Ascending aorta (tissue), 2 donors: ENCODE measurements around the gene ANKRD63. TPM values are rescaled to one million over a fixed set of nuclear protein-coding genes. Genes with fewer than 3 reads are reported as not detected.
A peak's percentile ranks its signal among the peaks of the same experiment; 100 is the strongest.

ENCODE experiments used
- DNase-seq, 2 donors: peaks; one replicate each; pipeline ENCODE4 v3.0.0-alpha.2; 2019; ENCODE audit warnings: low spot score in 2 of 2
- H3K27ac ChIP-seq, 2 donors: fragments of 200-600 bp; sonication (generic); one replicate each; pipeline ENCODE4 v1.5.1; 2016 to 2017; ENCODE audit warnings: mild to moderate bottlenecking in 1 of 2
- H3K27me3 ChIP-seq: fragments of 200-600 bp; sonication (generic); one replicate; pipeline ENCODE4 v1.5.1; 2017
- H3K36me3 ChIP-seq, 2 donors: fragments of 200-600 bp; sonication (generic); one replicate each; pipeline ENCODE4 v1.5.1; 2016
- H3K4me1 ChIP-seq, 2 donors: fragments of 200-600 bp; sonication (generic); one replicate each; pipeline ENCODE4 v1.5.1; 2016 to 2017; ENCODE audit warnings: mild to moderate bottlenecking in 1 of 2
- H3K4me3 ChIP-seq, 2 donors: fragments of 200-600 bp; sonication (generic); one replicate each; pipeline ENCODE4 v1.5.1; 2016 to 2017; ENCODE audit warnings: mild to moderate bottlenecking in 1 of 2
- H3K9me3 ChIP-seq, 2 donors: fragments of 200-600 bp; sonication (generic); one replicate each; pipeline ENCODE4 v1.5.1; 2016
- CTCF ChIP-seq, 3 experiments: fragments of 200-600 bp in 2 of 3; fragments of 450-650 bp in 1 of 3; sonication (generic) in 2 of 3; IDR thresholded peaks; one replicate each; pipeline ENCODE4 v1.5.1; 2016 to 2019; ENCODE audit warnings: antibody characterized with exemption in 3 of 3, mild to moderate bottlenecking in 1 of 3, moderate library complexity in 1 of 3
- intact Hi-C: fragments of 100-400 bp; cut with DNase I; formaldehyde crosslinking; loops from one replicate; pipeline ENCODE4 v1.15.1; 2023
- total RNA-seq: library from RNA; depleted of rRNA; stranded (reverse); fragments of >200 nt; gene quantifications from one replicate; pipeline ENCODE4 v1.1.0, GENCODE V29; 2016

The ANKRD63 gene
- not detected for total RNA-seq

GRCh38 chr15:40282869-40283614, at the start of gene ANKRD63:
Gene ANKRD63, minus strand, starts transcription at chr15:40283064. Its CDS starts 478 bp downstream, at chr15:40282586.
- Histone ChIP-seq H3K4me3 (peak within 1 kb of the TSS; percentile 54 to 68), H3K27ac (no peak within 1 kb of the TSS), H3K9me3 (no peaks in the 10 kb centered on the region), H3K4me1 (peaks cover 21 to 26% of the 10 kb centered on the region in 2 donors), H3K36me3 (no peaks in the 10 kb centered on the region), H3K27me3 (peaks cover 36% of the 10 kb centered on the region)
- intact Hi-C loops, result loop anchor here (5.0 kb wide), 1 partner anchor 84 kb away; no protein-coding TSS in a partner anchor
- TF ChIP-seq CTCF (IDR thresholded peaks at IDR 0.05), result no peak
- no peak for DNase-seq

GRCh38 chr15:40332113-40332781, 49.4 kb upstream of the ANKRD63 start:
- H3K36me3 ChIP-seq, result peaks cover 4 to 7% of the 10 kb centered on the region in 2 donors
- no peaks in the 10 kb centered on the region for H3K9me3 ChIP-seq
- intact Hi-C loops, result no loop called here
- DNase-seq, result no peak
- TF ChIP-seq CTCF (IDR thresholded peaks at IDR 0.05), result no peak
- peaks cover 41 to 86% of the 10 kb centered on the region in 2 donors for H3K4me1 ChIP-seq
- H3K4me3 ChIP-seq, result no peak overlapping the region
- H3K27me3 ChIP-seq, result no peaks in the 10 kb centered on the region
- peak overlapping the region; percentile 98 to 99 for H3K27ac ChIP-seq

- Histone ChIP-seq H3K27ac (peak overlapping the region; percentile 98 to 99), H3K9me3 (no peaks in the 10 kb centered on the region), H3K27me3 (no peaks in the 10 kb centered on the region), H3K4me1 (peaks cover 43 to 86% of the 10 kb centered on the region in 2 donors), H3K4me3 (no peak overlapping the region), H3K36me3 (peaks cover 4 to 7% of the 10 kb centered on the region in 2 donors)
- intact Hi-C loops, result no loop called here
- TF ChIP-seq CTCF (IDR thresholded peaks at IDR 0.05), result no peak
- no peak for DNase-seq
Measured at GRCh38 chr15:40331637-40332036, 48.8 kb upstream of the ANKRD63 start.

GRCh38 chr15:40331026-40331425, 48.2 kb upstream of the ANKRD63 start:
- TF ChIP-seq CTCF (IDR thresholded peaks at IDR 0.05), result no peak
- Histone ChIP-seq H3K4me1 (peaks cover 40 to 86% of the 10 kb centered on the region in 2 donors), H3K36me3 (peaks cover 4 to 7% of the 10 kb centered on the region in 2 donors), H3K9me3 (no peaks in the 10 kb centered on the region), H3K27me3 (no peaks in the 10 kb centered on the region), H3K4me3 (no peak overlapping the region), H3K27ac (peak overlapping the region; percentile 98 to 99)
- DNase-seq, result no peak
- intact Hi-C loops, result no loop called here

- peaks cover 44 to 86% of the 10 kb centered on the region in 2 donors for H3K4me1 ChIP-seq
- TF ChIP-seq CTCF (IDR thresholded peaks at IDR 0.05), result no peak
- H3K9me3 ChIP-seq, result no peaks in the 10 kb centered on the region
- H3K27ac ChIP-seq, result peak overlapping the region; percentile 98 to 99
- intact Hi-C loops, result no loop called here
- peak in 1 of 2 donors; percentile 84 for DNase-seq
- peaks cover 4 to 7% of the 10 kb centered on the region in 2 donors for H3K36me3 ChIP-seq
- H3K4me3 ChIP-seq, result no peak overlapping the region
- no peaks in the 10 kb centered on the region for H3K27me3 ChIP-seq
Measured at GRCh38 chr15:40330368-40330836, 47.5 kb upstream of the ANKRD63 start.
